Measurements from ENCODE around the gene BEST1.
"Not testable (repeated sequence)": the region's sequence is repeated elsewhere in the genome, so short reads cannot be mapped to it uniquely, and the experiment has no call there.

The BEST1 gene

DNA sequence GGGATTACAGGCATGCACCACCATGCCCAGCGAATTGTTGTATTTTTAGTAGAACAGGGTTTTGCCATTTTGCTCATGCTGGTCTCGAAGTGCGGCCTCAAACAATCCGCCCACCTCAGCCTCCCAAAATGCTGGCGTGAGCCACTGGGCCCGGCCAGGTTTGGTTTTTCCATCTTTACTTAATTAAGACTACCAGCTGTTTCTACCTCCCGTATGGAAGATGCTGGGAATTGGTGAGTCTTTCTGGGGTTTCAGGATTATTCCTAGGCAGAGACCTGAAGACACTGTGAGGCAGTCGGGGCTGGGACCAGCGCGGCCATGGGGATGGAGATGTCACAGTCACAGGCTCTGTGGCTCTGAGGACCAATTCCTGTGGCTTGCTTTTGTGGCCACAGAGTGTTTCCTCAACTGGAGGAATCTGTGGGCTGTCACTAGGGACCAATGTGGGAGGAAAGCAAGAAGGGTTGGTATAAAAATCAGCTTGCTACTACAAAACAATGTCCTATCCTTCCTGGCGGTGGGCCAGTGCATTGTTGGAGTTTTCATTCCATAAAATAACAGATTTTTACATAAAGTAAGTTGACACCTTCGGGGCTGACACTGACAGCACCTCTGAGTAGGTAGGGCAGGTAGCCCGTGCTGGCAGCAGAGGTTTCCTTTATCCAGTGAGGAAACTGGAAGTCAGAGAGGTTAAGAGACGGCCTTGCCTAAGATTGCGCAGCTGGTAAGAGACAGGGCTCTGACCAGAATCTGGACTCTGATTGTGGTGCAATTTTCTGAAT lies 25.7 kb downstream of the BEST1 start:
- in situ Hi-C loops (cut with MboI; ENCODE audit: low sequenced_read_pairs), result no loop called here

DNA sequence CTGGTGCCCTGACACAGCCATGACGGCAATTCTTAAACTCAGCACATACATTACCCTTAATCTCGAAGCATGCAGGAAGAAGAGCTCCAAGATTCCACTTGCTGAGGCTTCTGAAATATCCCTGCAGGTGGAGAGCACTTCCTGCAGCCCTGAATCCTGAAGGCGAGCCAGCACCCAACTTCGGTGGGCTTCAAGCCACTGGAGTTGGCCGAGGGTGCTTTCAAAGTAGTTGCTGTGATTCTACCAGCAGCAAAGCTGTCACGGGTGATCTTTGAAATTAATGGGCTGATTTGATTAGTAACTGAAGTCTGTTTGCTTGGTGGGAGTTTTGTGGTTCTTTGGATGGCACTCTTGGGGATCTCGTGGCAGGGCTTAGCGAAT lies 26.3 kb downstream of the BEST1 start:
- in situ Hi-C loops (cut with MboI; ENCODE audit: low sequenced_read_pairs), result no loop called here

DNA sequence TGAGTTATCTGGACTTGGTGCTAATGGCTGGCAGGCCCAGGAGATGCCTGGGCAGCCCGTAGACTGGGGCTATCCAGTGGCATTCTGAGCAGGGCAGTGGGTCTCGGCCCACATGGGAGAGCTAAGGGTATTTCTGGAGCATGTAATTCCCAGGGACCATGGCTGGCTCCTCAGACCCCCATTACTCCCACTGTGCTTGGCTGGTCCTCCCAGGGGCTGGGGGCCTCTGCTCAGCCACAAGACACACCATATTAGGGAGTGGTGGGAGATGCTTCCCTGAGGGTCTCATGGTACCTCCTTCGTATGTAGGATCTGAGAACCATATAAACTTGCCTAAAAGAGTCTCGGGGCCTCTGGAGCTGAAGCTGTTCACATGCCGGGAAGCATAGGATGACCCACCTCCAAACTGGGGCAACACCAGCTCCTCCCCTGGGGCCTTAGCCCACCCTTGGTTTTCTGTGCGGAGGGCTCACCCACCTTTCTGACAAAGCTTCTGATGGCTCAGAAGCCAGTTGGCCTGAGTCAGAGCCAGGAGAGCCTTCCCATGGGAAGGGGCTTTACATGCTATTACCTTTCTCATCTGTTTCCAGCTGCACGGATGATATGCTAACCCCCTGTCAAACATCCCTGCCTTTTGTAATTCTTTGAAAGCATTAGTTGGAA lies 26.8 kb downstream of the BEST1 start:
- in situ Hi-C loops (cut with MboI; ENCODE audit: low sequenced_read_pairs), result no loop called here

DNA sequence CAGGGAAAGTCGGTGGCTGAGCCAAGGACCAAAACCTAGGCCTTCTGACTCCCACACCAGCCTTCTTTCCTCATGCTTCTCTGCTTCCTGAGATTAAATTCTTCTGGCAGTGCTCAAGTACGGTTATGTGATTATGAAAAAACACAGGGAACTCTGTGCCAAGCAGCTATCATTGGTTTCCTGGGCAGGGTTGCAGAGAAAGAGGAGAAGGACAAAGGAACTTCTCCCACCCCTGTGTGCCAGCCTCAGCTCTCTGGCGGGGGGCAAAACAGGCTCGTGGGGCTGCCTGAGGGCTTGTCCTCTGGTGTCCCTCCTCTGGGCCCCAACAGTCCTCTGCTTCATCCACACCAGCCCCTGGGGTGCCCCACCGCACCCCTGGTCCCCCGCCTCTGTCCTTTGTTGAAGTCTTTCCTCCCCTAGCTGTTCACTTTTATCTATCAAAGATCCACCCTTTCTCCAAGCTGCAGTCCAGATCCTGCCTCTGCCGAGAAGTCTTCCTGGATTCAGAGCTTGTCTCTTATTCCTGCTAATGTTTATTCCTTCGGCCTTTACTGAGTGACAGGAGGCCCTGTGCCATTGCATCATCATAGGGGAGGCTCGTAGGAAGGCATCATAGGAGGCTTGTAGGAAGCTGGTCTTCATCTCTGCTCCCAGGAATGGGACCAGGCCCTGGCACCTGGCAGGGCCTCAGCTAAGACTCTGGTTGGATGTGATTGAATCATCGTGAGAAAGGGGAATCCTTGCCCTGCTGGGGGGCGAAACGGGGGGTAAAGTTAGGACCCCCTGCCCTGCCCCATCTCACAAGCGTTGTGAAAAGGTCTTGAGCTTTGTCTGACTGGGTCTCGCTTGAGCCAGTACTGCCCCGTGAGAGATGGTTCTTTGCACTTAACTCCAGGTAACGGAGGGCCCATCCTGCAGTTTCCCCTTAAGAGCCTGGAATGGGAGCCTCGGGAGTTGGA lies 28.8 kb downstream of the BEST1 start:
- in situ Hi-C loops (cut with MboI; ENCODE audit: low sequenced_read_pairs), result no loop called here

DNA sequence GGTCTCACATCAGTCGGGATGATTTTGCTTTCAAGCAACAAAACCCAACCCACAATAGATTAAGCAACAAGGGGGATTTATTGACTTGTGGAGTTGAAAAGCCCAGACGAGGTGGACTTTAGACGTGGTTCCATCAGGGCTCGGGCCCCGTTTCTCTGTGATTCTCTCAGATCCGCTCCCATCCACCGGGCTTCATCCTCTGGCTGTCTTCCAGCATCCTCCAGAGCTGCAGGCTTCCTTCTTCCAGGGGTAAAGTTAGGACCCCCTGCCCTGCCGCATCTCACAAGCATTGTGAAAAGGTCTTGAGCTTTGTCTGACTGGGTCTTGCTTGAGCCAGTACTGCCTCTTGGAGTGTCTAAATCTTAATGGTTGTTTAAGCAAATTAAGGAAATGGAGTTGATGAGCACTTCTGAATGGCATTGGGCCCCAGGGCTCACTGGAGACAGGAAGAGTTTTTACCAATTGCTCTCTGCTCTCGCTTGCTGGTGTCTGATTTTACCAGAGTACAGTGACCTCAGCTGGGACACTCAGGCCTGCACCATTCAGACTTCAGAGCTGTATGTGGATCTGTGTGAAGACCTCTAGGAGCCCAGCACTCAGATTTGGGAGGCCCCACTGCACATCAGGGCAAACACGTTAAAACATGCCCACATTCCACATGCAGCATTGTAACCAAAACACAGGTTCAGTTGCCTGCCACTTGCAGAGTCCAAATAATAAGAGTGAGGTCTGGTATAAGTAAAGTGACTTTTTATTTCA lies 30.8 kb downstream of the BEST1 start:
- in situ Hi-C loops (cut with MboI; ENCODE audit: low sequenced_read_pairs), result no loop called here

DNA sequence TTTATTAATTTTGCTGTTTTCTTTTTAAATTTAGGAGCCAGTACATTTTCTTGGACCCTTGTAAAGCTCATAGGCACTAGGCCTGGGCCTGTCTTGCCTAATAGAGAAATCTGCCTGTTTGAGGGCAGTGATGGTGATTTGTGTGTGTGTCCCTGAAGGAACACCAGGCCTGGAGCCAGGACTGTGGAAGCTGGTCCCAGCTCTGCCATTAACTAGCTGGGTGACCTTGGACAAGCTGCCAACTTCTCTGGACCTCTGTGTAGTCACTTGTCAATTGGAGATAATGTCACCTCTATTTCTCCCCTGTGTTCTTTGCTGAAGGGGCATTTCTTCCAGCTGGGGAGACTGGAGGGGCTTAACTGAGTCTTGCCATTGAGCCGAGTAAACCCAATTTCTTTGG lies 33.3 kb downstream of the BEST1 start:
- in situ Hi-C loops (cut with MboI; ENCODE audit: low sequenced_read_pairs), result no loop called here

DNA sequence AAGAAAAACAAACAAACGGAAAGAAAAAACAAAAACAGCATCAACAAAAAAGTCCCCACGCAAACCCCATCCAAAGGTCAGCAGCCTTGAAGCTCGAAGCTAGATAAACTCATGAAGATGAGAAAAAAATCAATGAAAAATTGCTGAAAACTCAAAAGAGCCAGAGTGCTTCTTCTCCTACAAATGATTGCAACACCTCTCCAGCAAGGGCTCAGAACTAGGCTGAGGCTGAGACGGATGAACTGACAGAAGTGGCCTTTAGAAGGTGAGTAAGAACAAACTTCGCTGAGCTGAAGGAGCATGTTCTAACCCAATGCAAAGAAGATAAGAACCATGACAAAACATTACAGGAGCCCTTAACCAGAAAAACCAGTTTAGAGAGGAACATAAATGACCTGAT lies 35.7 kb downstream of the BEST1 start:
- in situ Hi-C loops (cut with MboI; ENCODE audit: low sequenced_read_pairs), result no loop called here

DNA sequence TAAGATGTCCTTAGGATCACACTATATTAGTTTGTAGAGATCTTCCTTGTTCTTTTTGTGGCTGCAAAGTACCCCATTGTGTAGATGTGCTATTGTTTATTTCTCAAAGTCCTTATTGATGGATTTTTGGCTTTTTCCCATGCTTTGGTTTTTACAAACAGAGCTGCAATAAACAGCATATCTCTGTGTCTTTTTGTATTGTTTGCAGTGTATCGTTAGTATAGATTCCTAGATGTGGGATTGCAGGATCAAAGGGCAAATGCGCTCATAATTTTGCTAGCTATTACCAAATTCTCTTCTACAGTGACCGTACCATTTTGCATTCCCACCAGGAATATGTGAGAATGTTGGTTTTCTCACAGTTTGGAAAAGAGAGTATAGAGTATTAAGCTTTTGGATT lies 44.8 kb downstream of the BEST1 start:
- in situ Hi-C loops (cut with MboI; ENCODE audit: low sequenced_read_pairs), result no loop called here

DNA sequence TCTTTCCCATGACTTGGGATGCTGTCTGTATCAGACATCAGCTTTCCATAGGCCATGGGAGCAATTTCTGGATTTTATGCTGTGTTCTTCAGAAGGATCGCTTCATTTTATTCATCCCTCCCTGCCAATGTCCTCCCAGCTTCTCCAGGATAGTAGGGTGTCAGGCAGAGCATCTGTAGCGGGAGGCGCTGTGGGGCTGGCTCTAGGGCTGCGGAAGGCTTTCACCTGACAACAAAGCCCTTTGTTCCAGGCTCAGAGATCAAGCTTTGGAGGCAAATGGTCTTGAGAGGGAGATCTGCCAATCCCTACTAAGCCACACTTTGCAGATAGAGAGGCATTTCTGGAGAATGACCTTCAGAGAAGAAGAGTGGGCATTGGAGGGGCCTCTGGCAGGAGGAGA lies 46.8 kb downstream of the BEST1 start:
- in situ Hi-C loops (cut with MboI; ENCODE audit: low sequenced_read_pairs), result no loop called here

DNA sequence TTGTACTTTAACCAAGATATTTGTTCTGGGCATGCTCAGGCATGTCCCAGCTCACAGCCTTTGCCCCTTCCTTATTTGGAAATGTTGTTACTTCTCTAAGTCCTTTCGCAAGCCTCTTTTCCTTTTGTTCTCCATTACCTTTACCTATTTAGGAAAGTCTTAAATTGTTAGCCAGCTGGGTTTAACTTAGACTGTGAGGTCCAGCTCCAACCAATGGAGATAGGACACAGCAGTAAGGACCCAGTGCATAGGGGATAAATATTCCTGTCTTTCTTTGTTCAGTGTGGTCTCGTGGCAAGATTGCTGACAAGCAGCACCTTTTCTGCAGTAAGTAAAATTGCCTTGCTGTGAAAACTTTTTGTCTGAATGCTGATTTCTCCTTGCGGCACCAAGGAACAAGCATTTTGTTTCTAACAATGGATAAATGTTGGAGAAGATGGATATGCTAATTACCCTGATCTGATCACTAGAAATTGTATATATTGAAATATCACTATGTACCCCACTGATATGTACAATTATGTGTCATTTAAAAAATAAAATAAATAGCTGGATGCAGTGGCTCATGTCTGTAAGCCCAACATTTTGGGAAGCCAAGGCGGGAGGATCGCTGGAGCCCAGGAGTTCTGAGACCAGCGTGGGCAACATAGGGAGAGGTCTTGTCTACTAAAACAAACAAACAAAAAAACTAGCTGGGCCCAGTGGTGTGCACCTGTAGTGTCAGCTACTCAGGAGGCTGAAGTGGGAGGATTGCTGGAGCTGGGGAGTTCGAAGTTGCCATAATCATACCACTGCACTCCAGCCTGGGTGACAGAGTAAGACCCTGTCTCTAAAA lies 49.2 kb downstream of the BEST1 start:
- in situ Hi-C loops (cut with MboI; ENCODE audit: low sequenced_read_pairs), result no loop called here

DNA sequence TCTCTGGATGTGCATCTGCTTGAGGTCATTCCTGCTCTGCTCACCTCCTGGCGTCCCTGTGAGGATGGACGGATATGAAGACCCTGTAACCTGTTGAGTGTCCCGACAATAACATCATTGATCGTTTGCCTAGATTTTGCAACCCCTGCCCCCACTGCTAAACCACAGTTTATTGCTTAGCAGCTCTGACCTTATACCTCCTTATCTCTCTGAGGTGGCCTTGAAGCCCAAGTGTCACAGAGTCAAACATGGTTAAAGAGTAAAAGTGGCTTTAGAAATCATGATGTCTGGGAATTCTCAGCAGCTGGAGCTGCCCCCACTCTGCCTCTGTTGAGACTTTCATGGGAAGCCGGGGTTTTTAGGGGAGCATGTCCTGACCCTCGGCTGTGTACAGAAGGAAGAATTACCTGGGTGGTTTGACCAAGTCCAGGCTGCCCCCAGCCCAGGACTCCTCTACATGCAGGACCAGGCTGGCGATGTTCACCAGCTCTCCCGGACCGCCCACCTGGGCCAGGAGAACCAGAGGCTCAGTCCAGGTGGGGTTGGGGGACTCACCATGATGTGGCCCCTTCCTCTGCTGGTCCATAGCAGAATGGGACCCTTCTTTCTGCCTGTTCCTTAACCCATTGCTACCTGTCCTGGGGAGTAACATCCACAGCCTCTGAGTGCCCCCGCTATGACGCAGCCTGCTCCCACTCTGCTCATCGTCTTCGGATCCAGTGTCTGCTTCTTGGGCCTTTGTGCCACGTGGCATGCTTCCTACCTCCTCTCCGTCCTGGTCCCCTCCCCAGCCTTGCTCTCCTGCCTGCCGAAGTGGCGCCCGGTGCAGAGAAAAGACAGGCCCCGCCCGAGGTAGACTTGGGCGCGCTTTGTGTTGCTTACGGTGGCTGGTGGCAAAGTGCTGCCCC lies 50.6 kb downstream of the BEST1 start:
- in situ Hi-C loops (cut with MboI; ENCODE audit: low sequenced_read_pairs), result no loop called here

DNA sequence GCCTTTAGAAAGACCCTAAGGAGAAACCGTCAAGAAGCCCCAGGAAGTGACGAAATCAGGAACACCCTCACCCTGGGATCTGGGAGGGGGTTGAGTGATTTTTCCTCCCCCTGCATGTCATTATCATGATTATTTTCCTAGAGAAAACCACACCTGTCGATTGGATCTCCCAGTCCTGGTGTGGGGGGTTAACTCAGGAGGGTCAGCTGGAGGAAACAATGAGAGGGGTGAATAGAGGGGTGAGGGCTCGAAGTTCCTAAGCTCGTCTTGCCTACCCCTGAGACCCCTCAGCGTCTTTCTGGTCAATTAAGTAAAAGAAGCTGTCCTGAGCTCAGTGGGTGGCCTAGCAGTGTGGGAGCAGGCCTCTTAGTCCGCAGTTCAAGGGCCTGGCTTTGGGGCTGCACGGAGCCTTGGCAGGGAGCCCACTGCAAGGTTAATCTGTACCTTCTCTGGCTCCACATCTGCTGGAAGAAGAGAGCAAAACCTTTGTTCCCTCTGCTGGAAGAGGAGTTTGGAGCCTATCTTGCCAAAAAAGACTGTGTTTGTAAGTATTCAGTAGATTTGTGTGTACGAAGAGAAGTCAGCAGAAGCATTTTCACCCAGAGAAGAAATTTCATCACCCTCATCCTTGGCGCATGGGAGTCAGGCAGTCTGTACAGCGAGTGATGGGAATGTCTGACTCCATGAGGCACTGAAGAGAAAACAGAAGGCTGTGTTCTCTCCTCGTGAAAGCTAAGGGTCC lies 51.5 kb downstream of the BEST1 start:
- in situ Hi-C loops (cut with MboI; ENCODE audit: low sequenced_read_pairs), result no loop called here

DNA sequence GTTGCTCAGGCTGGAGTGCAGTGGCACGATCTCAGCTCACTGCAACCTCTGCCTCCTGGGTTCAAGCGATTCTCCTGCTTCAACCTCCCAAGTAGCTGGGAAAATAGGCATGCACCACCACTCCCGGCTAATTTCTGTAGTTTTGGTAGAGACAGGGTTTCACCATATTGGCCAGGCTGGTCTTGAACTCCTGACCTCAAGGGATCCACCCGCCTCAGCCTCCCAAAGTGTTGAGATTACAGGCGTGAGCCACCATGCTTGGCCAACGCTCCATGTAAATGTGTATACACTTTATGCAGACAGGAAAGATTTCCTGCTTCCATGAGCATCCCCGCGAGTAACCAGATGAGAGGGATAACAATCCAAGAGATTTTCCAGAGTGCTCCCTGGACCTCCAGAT lies 52.1 kb downstream of the BEST1 start:
- in situ Hi-C loops (cut with MboI; ENCODE audit: low sequenced_read_pairs), result not testable (repeated sequence)

DNA sequence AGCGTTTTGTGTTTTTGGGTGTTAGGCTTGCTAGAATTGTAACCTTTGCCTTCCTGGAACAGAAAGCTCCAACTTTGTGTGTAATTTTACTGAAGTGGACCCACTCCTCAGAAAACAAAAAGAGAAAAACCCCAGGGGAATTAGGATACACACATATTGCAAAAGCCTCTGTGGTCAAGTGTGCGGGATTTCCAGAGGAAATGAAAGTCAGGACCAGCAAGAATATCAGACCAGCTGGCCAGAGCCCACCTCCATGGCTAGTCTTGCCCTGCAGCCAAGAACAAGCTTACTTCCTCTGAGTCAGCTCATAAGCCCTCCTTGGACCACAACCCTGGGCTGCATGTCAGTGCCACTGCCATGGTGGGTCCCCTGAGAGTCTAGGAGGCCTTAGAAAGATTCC lies 54.3 kb downstream of the BEST1 start:
- in situ Hi-C loops (cut with MboI; ENCODE audit: low sequenced_read_pairs), result no loop called here

DNA sequence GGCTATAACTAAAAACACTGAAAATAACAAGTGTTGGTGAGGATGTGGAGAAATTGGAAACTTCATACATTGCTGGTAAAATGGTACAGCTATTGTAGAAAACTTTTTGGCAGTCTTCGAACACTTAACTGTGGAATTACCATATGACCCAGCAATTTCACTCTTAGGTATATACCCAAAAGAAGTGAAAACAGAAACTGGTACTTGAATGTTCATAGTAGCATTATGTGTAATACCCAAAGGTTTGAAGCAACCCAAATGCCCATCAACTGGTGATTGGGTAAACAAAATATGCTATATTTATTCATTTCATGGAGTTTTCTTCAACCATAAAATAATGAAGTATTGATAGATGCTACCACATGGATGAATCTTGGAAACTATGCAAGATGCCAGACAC lies 58.0 kb downstream of the BEST1 start:
- in situ Hi-C loops (cut with MboI; ENCODE audit: low sequenced_read_pairs), result no loop called here

DNA sequence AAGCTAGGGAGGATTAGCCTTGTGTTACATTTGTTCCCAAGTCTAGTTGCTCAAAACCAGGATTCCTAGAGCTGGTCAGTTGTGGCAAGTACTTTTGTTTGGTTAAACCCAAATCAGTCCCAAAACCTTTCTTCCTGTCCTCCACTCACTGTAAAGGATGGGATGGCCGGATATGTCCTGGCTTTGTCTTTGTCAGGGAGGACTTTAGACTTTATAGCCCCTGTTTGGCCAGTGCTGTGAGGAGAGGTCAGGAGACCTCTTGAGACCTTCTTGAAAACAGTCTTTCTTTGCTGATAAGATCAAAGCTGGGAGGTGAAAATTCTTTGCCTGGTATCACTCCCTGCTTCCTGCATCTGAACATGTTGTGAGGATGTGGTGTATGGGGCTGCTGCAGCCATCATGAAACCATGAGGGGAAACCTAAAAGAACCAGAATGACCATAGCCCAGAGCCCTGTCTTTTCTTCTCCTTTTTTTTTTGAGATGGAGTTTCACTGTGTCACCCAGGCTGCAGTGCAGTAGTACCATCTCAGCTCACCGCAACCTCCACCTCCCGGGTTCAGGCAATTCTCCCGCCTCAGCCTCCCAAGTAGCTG lies 60.9 kb downstream of the BEST1 start:
- in situ Hi-C loops (cut with MboI; ENCODE audit: low sequenced_read_pairs), result no loop called here

DNA sequence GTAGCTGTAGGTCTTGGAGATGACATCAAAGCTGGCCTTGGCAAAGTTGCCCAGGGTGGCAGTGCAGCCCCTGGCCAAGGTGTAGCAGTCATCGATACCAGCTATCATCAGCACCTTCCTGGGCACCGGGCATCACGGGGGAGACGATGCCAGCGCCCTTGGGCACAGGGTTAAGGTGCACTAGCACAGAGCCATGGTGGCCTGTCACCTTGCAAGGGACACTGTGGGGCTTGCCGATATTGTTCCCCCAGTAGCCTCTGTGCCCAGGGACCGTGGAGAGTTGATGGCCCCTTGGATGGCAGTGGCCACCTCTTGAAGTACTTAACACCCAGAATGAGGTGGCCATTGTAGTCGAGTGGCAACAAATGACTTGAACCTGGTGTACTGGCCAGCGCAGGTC lies 61.7 kb downstream of the BEST1 start:
- in situ Hi-C loops (cut with MboI; ENCODE audit: low sequenced_read_pairs), result no loop called here

DNA sequence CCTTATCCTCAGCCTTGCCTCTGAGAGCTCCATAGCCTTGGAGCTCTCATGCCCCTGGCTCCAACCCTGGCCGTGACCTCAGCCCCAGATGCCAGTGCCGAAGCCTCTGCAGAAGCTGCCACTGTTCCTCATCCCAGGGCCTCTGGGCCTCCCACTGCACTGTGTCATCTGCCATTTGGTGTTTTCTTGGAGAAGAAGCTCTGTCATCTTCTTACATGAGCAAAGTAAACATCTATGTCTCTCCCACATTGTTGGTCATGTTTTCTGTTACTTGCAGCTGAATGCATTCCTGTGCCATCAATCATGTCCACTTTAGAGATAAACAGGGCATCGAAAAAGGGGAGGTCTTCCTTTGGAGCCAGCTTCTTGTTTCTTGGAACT lies 62.3 kb downstream of the BEST1 start:
- in situ Hi-C loops (cut with MboI; ENCODE audit: low sequenced_read_pairs), result no loop called here

Data from HL-60/S4 treated with phorbol 12-myristate 13-acetate at 8.2 ng/mL for 4 days and 3 days (cell line).